Stimulated activated CD8-positive, alpha-beta memory T cell treated with anti-CD3 and anti-CD28 coated beads, Interleukin-4, amount 100 ng/mL, for 1 hour (primary cell): ENCODE data around the gene LARGE1.

ENCODE experiments used
- DNase-seq, 2 donors: peaks; one replicate each; pipeline ENCODE4 v3.0.0-alpha.2; 2020; ENCODE audit warnings: low read depth in 2 of 2, low spot score in 1 of 2

LARGE1 gene

GRCh38 chr22:33781411-33781810 lies 138.9 kb downstream of the LARGE1 start:
- DNase-seq, result no peak

DNA sequence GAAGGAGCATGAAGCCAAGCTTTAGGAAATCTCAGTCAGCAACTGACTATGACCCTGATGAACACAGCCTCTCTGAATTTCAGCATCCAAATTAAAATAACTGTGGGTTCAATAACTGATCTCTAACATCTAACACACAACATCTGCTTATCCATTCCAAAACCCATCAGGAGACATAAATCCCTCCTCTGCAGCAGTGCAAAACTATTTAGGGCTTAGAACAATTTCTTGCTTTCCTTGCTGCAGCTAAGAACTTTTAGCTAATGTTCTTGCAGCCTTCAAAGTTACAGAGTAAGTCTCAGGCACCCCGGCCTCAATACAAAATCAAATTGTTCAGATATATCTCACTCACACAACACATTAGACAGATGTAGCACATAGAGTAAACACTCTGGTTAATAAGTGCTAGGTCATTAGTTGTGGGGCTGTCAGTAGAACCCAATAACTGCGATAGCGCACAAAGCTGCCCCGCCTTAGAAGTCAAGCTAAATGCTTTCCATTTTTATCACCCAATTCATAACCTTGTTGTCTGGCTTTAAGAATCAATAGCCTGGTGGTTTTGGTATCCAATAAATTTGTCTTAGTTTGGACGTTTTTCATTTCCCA lies 139.6 kb downstream of the LARGE1 start:
- no peak for DNase-seq

DNA sequence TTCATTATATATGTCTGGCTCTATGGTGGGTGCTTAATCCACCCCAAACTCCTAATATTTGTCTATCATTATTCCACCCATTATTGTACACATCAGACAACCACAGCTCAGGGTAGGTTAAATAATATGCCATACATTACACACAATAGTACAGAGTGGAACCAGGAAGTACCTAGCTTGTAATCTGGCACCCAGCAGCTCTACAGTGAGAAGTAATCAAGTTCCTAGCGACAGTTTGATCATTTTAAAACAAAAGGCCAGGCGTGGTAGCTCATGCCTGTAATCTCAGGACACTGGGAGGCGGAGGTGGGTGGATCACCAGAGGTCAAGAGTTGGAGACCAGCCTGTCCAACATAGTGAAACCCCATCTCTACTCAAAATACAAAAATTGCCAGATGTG lies 141.0 kb downstream of the LARGE1 start:
- no peak for DNase-seq

DNA sequence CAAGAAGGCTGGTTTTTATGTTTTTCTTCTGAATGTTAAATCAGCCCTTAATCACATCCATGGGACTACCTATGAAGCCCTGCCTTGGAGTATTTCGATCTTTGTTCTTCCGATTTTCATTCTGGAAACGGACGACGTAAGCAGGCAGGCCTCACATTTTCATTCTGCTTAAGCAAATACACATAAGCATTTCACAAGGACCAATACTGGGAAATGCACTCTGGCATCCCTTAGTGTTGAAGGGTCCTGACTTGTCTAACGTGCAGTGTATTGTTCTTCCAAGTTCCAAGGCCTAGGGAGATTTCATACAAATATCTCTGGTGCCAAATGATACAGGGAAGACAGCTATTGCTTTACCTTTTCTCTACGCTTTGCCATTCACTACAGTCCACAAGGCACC lies 143.8 kb downstream of the LARGE1 start:
- DNase-seq, result no peak

DNA sequence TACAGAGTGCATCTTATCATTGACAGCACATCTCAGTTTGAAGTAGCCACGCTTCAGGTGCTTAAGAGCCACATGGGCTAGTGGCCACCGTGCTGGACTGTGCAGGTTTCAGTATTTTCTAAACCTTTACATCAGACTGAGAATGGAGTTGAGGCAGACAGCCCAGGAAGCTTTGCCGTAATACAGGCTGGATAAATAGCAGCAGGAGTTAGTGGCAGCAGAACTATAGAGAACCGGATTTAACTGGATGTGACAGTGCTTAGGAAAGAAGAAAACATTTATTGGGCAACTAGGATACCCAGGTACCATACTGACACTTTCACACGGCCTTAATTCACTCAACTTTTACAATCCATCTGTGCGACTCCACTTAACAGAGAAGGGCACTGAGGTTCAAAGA lies 145.5 kb downstream of the LARGE1 start:
- DNase-seq, result no peak

GRCh38 chr22:33772745-33773144 lies 147.5 kb downstream of the LARGE1 start:
- DNase-seq, result no peak

DNA sequence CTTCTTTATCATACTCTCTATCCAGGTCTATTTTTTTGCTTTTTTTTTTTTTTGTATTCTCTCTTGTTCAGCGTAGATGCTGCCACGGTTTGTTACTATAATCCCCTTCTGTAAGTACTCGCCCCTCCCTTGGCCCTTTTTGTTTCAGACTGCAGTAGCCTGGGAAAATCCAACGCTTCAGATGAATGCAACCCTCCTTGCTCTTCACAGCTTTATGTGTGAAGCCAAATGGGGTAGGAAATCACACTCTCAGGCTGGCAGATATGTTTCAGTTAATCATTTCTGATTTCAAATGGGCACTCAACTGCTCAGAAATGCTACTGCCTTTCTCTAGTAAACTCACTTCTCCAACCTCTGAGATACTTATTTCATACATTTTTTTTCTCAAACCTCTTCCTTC lies 149.1 kb downstream of the LARGE1 start:
- no peak for DNase-seq

- no peak for DNase-seq
These were observed 149.6 kb downstream of the LARGE1 start for GRCh38 chr22:33770723-33771122.

DNA sequence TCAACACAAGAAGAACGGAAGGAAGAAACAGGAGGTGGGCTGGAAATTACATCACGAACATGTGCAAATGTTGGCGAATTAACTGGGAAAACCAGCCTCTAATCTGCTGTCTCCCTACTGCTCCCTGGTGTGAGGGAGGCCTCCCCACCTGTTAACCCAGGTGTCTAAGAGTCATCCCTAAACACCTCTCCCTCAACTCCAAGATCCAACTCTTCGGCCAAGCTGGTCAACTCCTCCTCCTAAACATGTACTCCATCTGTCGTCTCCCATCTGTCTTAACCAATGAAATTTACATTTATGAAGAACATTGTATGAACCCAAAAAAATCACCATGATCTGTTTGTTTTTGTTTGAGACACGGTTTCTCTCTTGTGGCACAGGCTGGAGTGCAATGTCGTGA lies 154.2 kb downstream of the LARGE1 start:
- DNase-seq, result no peak

DNA sequence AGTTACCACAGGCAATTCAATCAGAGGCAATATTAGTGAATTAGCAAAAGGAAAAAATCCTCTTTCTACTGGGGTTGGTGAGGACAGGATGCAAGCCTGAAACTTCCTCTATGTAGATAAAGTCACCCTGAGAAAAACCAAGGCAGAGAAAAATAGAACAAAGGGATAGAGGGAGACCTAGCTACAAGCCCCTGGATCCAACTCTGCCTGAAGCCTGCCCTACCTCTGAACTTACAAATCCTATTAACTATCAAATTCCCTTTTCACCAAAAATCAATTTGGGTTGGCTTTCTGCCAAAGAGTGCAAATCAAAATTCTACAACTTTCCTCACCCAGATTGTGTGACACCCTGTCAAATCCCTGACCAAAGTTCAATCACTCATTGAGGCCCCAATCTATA lies 161.3 kb downstream of the LARGE1 start:
- DNase-seq, result no peak

DNA sequence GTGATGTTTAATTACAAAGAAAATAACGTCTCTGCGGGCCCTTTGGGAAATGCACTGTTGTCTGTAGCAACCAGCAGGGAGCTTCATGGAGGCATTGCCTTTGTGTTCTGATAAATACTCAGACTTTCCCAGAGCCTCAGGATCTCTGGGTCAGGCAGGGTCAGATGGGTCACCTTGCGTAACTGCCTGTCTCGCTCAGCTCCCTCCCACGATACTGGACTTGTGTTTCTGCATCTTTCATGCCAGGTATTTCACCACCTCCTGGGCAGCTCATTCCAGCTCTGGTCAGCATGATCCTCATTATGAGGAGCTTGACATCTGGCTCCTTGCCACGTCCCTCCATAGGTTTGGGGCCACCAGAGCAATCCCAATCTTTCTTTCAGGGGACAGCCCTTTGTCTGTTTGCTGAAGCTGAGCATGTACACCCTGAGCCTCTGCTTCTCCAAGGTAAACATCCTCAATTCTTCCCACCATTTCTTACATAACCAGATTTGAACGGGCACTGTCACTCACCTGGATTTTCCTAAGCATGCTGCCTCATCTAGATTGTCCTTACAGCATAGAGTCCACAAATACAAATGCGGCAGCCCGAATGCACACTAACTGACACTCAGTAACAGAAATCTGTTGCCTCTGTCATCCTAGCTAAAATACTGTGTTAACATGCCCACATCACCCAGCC lies 162.3 kb downstream of the LARGE1 start:
- DNase-seq, result no peak

DNA sequence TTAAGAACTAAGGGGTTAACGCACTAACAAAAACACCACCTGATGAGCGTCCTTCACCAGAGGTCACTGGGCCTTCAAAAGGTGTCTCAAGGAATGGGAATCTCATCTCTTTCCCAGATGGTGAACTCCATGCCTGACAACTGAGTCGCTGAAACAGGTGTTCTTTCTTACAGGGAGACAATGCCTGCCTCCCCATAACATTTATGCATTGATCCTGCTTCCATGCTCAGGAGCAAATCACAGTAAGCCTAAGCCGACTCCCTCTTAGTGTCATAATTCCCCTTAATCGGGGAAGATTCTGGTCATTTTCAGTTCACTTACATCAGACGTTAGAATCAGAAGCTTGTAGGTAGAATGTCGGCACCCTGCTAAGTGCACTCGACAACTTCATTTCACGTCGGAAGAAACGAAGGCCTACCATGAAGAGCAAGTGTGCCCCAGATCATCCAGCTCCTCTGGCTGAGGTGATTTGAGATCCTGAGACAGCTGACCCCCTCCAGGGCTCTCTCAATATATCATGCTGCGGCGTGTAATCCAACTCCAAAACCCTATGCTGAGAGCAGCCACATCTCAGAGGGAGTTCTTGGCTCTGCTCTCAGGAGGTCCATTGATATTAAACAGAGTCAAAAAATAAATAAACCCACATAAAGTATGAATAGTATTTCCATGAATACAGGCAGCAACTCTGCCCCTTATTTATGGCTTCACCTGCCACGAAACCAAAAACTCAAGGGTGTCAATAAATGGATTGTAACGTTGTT lies 163.1 kb downstream of the LARGE1 start:
- DNase-seq, result no peak

- no peak for DNase-seq
These were observed 163.7 kb downstream of the LARGE1 start for GRCh38 chr22:33756508-33756949.

DNA sequence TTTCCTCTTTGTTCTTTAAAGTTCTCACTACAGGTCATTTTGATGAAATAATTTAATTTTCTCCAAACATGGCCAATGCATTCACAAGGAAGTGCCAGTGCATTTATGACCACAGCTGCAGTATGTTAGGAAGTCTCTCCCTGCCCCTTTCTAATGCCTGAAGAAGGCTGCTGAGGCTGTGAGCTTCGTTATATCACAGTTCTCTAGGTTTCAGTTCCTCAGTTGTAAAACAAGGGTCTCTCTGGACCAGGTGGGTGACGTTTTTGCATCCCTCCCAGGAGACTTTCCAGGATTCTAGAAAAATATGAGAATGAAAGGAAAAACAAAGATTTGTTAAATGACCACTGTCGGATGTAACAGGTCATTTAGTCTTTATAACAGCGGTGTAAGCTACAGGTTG lies 171.6 kb downstream of the LARGE1 start:
- no peak for DNase-seq

DNA sequence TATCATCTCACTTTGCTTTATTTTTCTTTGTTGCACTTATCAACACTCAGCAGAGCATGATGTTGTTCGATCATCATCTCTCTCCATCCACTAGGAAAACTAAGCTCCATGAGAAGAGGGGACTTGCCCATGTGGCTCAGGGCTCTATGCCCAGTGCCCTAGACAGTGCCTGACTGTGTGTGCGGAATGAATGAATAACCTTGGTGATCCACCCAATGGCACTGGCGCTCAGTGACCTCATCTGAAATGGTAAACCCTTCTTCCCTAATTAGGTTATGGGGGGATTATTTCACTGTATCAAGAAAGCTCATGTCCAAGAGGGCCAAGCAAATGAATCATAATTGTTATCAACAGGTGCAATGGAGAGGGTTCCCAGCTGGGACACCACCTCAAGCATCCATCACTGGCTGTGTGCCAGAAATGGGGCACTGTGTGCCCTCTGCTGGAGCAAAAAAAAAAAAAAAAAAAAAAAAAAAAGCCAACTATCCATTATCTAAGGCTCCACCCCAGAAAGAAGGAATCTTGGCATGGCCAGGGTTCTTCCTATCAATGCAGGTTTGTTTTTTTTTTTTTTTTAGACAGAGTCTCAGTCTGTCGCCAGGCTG lies 172.6 kb downstream of the LARGE1 start:
- no peak for DNase-seq

- DNase-seq, result no peak
These were observed 173.2 kb downstream of the LARGE1 start for GRCh38 chr22:33747029-33747428.

GRCh38 chr22:33746501-33746928 lies 173.8 kb downstream of the LARGE1 start:
- DNase-seq, result no peak

DNA sequence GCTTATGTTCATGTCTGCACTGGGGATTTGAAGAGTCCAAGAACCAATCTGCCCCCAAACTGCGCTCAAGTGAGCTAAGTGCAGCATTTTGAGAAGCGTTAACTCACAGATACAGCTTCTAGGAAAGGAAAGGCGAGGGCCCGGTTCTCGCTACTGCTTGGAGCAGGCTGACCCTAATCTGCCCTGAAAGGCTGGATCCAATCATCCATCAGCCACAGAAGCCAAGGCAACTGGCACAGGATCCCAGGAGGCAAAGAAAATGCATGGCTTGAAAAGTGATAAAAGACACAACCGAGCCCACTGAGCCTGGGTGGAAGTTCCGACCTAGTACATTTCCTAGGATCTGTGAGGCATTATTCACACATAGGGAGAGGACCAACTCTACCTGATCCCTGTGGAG lies 174.8 kb downstream of the LARGE1 start:
- DNase-seq, result no peak

DNA sequence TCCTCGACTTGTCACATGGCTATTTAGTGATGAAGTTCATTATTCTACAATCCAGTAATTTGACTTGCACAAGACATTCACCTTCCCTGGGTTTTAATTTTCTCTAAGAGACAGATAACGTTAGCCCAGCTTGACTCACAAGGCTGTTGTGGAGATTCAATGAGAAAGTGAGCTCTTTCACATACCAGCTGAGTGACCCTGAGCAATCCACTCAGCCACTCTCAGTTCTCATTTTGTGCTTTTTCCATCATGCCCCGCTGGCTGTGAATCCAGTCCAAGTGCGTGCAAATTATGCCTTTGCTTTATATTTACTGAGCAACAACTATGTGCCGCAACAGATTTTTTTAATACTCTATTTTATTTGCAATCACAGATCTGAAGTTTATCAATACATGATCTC lies 176.5 kb downstream of the LARGE1 start:
- DNase-seq, result no peak

DNA sequence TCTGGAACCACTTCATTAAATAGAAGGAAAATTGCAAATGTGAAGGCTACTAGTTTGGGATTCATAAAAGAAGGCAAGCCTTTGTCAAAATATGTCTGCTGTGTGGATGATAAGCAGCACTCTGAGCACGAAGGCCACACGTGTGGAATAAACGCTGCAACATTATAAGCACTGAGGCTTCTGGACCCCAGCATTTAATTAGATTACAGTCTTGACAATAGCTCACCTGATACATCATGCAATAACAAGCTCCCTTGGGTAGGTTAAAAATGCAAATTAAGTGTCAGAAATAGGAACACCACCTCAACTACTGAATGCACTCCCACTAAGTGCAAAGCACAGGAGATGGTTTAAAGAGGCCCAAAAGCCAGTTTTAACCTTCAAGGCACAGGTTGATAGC lies 179.3 kb downstream of the LARGE1 start:
- no peak for DNase-seq

DNA sequence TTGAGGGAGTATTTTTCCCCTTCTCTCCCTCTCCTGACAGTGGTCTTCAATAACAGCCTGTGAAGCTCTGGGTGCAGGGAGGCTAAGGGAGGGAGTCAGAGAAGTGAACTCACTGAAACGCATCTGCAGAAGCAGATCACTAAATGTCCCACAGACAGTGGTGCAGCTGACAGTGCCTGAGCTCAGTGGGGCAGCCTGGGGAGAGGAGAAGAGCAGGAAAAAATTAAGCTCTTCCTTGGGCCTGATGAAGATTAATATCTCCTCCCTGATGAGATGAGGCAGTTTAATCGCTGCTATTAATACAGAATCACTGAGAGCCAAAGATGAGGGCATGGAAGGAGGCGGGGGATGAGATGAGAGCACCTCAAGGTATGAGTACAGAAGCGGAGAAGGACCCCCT lies 180.8 kb downstream of the LARGE1 start:
- DNase-seq, result no peak

- DNase-seq, result no peak
These were observed 182.6 kb downstream of the LARGE1 start for GRCh38 chr22:33737662-33738061.
